SIG-M5 (cell line): ENCODE results near the gene FGFBP2.

Experiments
- DNase-seq: peaks from one replicate; lab custom pipeline; 2025; lab: John Stamatoyannopoulos, UW

The FGFBP2 gene

DNA sequence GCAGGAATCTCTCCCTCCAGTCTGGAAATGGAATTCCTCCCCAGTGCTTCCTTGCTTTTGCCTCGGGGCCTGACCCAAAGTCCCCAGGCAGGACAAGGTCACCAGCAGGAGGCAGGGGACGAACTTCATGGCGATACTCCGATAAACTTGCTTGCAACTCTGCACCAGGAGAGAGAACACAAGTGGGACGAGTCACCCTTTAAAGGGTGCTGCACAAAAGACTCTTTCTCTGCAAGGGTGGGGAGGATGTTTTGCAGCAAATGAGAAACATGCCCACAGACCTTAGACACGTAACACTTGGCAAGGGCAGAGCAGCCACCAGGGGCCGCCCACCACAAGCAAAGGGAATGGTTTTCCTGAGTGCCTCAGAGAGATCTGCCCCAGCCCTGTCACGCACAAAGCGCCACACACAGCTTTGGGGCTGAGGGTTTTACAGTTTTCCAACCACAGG lies at the start of gene FGFBP2:
Gene FGFBP2 (minus strand): TSS at position 175 of the 451 bp plus-strand sequence. CDS start 46 bp downstream, at position 129.
- DNase-seq, result no peak

DNA sequence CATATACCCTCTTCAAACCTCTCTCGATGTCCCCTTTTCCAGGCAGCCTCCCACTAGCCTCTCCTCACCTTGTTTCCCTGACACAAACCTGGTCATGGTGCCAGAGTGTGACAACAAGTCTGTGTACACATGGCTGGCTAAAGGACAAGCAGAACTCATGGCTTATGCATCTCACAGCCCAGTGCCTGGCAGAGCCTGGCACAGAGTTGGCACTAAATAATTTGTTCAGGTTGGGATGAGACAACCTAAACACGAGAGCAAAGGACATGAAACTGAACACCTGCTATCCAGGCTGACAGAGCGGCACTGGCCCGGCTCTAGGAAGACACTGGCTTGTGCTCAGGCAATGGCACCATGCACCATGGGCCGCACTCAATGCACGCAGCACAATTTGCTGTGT lies 48.2 kb upstream of the FGFBP2 start:
- no peak for DNase-seq

- no peak for DNase-seq
Observed at GRCh38 chr4:16009153-16009552, 46.2 kb upstream of the FGFBP2 start.

GRCh38 chr4:16007471-16008095 lies 44.6 kb upstream of the FGFBP2 start:
- DNase-seq, result no peak

GRCh38 chr4:16006771-16007446 lies 43.9 kb upstream of the FGFBP2 start:
- DNase-seq, result no peak

DNA sequence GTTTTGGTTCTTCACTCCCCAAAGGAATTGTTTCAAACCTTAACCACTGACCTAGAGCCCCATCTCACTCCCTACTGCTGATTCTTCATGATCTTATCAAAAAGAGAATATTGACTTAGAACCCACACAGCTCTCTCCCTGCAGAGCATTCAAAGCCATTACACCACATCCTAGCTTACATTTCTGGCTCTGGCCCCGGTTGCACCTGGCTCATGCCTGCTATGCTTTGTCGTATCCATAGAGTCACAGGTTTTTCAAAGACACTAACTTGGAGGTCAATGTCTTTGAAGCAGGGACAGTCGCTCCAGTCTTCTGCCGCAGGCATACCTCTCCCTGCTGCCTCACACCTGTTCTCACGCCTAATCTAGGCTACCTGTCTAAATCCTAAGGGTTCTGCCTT lies 42.7 kb upstream of the FGFBP2 start:
- no peak for DNase-seq

DNA sequence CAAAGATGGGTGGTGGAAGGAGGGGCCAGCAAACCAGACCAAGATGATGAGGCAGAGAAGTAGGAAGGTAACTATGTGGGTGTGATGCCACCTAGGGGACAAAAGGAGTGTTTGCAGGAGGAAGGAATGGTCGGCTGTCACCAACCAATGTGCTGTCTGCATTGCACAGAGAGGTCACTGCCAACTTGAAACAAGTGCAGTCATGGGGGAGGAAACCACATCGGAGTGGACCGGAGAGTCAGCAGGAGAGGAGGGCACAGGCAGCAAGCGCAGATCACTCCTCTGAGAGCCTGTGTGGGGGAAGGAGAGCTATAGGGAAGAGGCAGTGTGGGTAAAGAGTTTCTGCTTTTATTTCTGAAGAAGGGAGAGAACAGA lies 38.5 kb upstream of the FGFBP2 start:
- DNase-seq, result no peak

DNA sequence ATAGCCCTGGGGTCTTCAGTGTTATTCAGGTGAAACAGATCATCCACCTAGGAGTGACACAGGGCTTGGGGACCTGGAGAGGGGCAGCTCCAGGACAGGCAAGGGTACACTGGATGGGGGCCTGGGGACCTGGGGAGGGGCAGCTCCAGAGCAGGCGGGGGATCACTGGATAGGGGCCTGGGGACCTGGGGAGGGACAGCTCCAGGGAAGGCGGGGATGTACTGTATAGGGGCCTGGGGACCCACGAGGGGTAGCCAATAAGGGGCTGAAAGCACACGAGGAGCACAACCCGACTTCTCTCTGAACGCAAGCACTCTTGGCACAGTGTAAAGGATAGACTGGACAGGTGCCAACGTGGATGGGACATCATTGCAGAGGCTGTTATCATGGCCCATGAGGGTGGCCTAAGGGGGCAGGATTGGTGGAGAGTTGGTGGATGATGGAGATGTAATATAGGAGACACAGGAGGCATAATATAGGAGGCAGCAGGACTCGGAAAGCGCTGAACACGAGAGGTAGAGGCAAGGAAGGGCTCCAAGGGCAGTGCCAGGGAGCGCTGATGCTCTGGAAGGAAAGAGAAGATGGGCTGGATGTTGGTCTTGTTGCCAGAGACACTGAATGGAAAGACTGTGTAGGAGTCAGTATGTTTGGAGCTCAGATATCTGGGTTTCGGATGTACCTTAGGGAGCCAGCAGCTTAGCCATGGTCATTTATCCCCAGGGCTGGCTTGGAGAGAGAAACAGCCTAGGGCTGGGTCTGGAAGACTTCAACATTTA lies 37.9 kb upstream of the FGFBP2 start:
- DNase-seq, result no peak

DNA sequence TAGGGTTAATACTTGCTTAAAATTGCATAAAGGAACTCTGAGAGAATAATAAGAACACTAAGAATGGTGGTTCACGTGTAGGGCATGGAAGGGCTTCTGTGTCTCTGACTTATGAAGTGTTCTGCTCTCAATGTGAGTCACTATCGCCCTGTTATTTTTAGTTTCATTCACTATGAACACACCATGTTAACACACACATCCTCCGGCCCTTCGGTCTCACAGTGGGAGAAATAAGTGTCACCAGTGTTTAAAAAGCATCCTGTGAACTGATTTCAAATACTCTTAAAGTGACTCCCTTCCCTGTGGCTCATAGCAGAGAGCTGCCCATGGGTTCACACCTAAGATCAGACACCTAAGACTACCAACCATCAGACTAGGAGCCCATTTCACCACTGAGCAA lies 33.8 kb upstream of the FGFBP2 start:
- DNase-seq, result no peak

- DNase-seq, result no peak
Observed at GRCh38 chr4:15995826-15996225, 32.9 kb upstream of the FGFBP2 start.

GRCh38 chr4:15992167-15992485 lies 29.2 kb upstream of the FGFBP2 start:
- no peak for DNase-seq

- DNase-seq, result no peak
Observed at GRCh38 chr4:15990570-15991285, 27.8 kb upstream of the FGFBP2 start.

- no peak for DNase-seq
Observed at GRCh38 chr4:15989424-15989823, 26.4 kb upstream of the FGFBP2 start.

DNA sequence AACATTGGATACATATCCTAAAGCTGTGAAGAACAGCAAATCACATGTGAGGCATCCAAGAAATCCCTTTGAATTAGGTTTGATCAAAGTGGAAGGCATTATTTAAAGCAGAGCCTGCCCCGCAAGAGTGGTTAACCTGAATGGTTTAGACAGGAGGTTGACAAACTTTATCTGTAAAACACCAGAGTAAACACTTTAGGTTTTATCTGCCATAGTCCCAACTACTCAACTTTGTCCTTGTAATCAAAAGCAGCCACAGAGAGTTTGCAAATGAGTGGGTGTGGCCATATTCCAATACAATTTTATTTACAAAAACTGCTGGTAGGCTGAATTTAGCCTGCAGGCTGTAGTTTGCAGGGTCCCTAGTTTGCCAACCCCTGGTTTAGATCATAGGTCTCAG lies 25.2 kb upstream of the FGFBP2 start:
- DNase-seq, result no peak

- DNase-seq, result no peak
Observed at GRCh38 chr4:15986907-15987306, 23.9 kb upstream of the FGFBP2 start.

DNA sequence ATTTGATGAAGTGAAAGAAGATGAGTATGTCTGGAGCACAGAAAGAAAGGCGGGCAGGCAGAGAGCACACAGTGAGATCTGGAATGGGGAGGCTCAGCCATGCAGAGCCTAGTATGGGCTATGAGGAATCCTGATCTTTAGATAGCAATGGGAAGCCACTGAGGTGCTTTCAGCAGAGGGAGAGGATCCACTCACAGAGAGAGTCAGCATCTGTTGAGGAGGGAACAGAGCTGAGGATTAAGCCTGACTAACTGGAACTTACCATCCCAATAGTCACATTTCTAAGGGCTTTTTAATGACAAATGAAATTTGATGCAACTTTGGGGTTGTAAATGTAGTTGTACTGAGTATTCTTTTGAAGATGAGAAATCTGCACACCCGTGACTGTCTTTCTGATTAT lies 20.6 kb upstream of the FGFBP2 start:
- DNase-seq, result no peak

DNA sequence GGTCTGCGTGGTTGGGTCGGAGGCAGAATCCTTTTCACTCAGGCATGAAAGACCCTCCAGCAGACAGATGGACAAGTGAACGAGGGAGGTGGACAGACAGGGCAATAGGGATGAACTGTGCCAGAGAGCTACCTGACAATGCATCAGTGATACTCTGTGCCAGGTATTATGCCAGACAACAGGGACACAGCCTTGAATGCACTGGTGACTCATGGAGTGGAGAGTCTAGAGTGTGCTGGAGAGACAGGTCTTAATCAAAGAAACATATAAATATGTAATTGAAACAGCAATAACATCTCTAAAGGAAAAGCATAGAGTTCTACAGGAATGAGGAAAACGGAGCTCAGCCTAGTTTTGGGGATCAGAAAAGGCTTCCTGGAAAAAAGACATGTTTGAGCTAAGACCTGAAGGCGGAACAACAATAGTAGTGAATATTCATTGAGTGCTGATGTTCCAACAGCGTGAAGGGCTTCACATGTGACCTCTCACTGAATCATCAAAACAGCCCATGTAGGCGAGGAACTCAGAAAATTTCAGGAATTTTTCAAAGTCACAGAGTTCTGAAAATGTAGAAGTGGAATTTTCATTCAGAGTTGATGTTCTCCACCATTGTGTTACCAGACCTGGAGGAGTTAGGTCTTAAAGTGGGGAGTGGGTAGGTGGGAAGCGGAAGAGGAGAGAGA lies 20.0 kb upstream of the FGFBP2 start:
- no peak for DNase-seq

DNA sequence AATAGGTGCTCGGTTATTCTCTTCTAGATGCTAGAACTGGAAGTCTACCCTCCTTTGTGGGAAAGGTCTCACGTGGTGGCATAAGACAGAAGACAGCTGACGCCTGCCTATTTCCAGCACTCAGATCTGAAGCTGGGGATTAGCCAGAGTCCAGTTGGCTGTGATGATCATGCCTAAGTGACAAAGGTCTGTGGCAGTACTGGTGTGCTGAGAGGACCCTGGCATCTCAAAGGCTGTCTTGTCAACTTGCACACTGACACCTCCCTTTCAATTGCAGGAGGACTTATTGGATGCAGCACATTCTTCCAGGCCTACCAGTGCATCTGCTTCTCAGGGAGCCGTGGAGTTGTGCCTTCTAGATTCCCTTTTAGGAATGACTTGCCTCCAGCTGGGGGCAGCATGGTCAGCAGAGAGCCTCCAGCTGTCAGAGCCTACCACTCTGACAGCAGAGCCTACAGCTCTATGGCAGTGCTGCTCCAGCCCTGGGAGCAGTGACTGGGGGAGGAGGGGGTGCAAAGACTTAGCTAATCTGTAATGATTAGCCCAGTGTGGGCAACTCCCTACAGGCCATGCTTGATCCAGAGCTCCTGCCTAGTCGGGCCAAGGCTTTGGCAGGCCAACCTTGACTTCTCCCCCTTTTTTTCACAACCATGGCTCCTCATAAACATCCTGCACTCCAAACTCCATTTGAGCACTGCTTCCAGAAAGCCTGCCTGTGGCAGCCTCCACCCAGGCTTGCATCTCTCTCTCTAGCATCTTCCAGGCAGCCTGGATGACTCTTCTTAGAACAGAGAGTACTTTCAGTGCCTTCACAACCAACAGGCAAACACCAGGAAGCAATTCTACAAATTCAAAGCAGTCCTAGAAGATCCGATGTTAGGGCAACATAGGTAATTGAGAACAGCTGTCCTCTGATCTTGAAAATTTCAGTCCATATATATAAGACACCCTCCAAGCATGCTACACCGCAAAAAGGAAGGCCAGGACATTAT lies 13.8 kb upstream of the FGFBP2 start:
- no peak for DNase-seq

GRCh38 chr4:15971068-15971801 lies 8.3 kb upstream of the FGFBP2 start:
- DNase-seq, result no peak
